Activated naive CD4-positive, alpha-beta T cell treated with anti-CD3 and anti-CD28 coated beads, Interleukin-2, amount 50 U/mL, for 72 hours (primary cell): Measurements from ENCODE around the gene OTX1. TPM values are rescaled to one million over a fixed set of nuclear protein-coding genes. Genes with fewer than 3 reads are reported as not detected.
A peak's percentile ranks its signal among the peaks of the same experiment; 100 is the strongest.
"Not testable (repeated sequence)": the region's sequence is repeated elsewhere in the genome, so short reads cannot be mapped to it uniquely, and the experiment has no call there.

Experiments used
- ATAC-seq, 2 donors: fragments of 150-1000 bp; cut with Tn5 transposase; 2 replicates each; pipeline ENCODE4 v1.10.0; 2021; ENCODE audit warnings: mild to moderate bottlenecking in 2 of 2, moderate library complexity in 2 of 2
- DNase-seq, 2 donors: peaks; one replicate each; pipeline ENCODE4 v3.0.0; 2021 to 2022; ENCODE audit warnings: low spot score in 2 of 2
- H3K27ac Mint-ChIP-seq, 2 donors: one replicate each; pipeline ENCODE4 v1.8.0; 2022; ENCODE audit warnings: mild to moderate bottlenecking in 2 of 2, mixed read lengths in 2 of 2
- H3K36me3 Mint-ChIP-seq, 2 donors: one replicate each; pipeline ENCODE4 v1.8.0; 2022; ENCODE audit warnings: mixed read lengths in 2 of 2
- H3K9me3 Mint-ChIP-seq, 2 donors: one replicate each; pipeline ENCODE4 v1.8.0; 2022; ENCODE audit warnings: mixed read lengths in 2 of 2
- total RNA-seq, 2 donors: library from RNA; stranded (reverse); gene quantifications; one replicate each; pipeline ENCODE4 v1.2.3, GENCODE V29; 2022

OTX1 gene
- total RNA-seq, 2 donors from 2014 or later = not detected

- no peak for ATAC-seq
- no peak overlapping the region for H3K27ac Mint-ChIP-seq
- H3K36me3 Mint-ChIP-seq = no peaks in the 10 kb centered on the region
- H3K9me3 Mint-ChIP-seq = no peaks in the 10 kb centered on the region
- DNase-seq = no peak
Observed at GRCh38 chr2:63071664-63072063, 21.0 kb downstream of the OTX1 start.

GRCh38 chr2:63073994-63074393, 23.4 kb downstream of the OTX1 start:
- Mint-ChIP-seq H3K9me3 (no peaks in the 10 kb centered on the region), H3K36me3 (no peaks in the 10 kb centered on the region), H3K27ac (no peak overlapping the region)
- ATAC-seq (no peak), DNase-seq (no peak)

GRCh38 chr2:63074399-63074798, 23.8 kb downstream of the OTX1 start:
- not testable (repeated sequence) for ATAC-seq, DNase-seq, H3K9me3 Mint-ChIP-seq, H3K27ac Mint-ChIP-seq, H3K36me3 Mint-ChIP-seq

GRCh38 chr2:63078852-63079606, 28.4 kb downstream of the OTX1 start:
- no peak overlapping the region for H3K27ac Mint-ChIP-seq
- H3K9me3 Mint-ChIP-seq = no peaks in the 10 kb centered on the region
- ATAC-seq (no peak), DNase-seq (peak in 1 of 2 donors; percentile 7)
- no peaks in the 10 kb centered on the region for H3K36me3 Mint-ChIP-seq

GRCh38 chr2:63081404-63081803, 30.8 kb downstream of the OTX1 start:
- H3K36me3 Mint-ChIP-seq = no peaks in the 10 kb centered on the region
- H3K9me3 Mint-ChIP-seq = no peaks in the 10 kb centered on the region
- DNase-seq = no peak
- ATAC-seq = no peak
- H3K27ac Mint-ChIP-seq = no peak overlapping the region

GRCh38 chr2:63086687-63087086, 36.1 kb downstream of the OTX1 start:
- Mint-ChIP-seq H3K27ac (no peak overlapping the region), H3K36me3 (no peaks in the 10 kb centered on the region), H3K9me3 (no peaks in the 10 kb centered on the region)
- no peak for DNase-seq
- ATAC-seq = no peak

GRCh38 chr2:63092401-63092800, 41.8 kb downstream of the OTX1 start:
- DNase-seq = no peak
- no peak overlapping the region for H3K27ac Mint-ChIP-seq
- peaks cover 0 to 3% of the 10 kb centered on the region in 2 donors for H3K9me3 Mint-ChIP-seq

GRCh38 chr2:63092857-63093256, 42.2 kb downstream of the OTX1 start:
- H3K9me3 Mint-ChIP-seq = peaks cover 0 to 3% of the 10 kb centered on the region in 2 donors
- no peak for DNase-seq
- no peak overlapping the region for H3K27ac Mint-ChIP-seq
- ATAC-seq = no peak
- no peaks in the 10 kb centered on the region for H3K36me3 Mint-ChIP-seq

More at GRCh38 chr2:63092401-63092800, 41.8 kb downstream of the OTX1 start:
- ATAC-seq = no peak
- no peaks in the 10 kb centered on the region for H3K36me3 Mint-ChIP-seq

GRCh38 chr2:63093502-63093901, 42.9 kb downstream of the OTX1 start:
- no peaks in the 10 kb centered on the region for H3K36me3 Mint-ChIP-seq
- peaks cover 0 to 3% of the 10 kb centered on the region in 2 donors for H3K9me3 Mint-ChIP-seq
- H3K27ac Mint-ChIP-seq = no peak overlapping the region
- ATAC-seq = no peak
- no peak for DNase-seq

GRCh38 chr2:63096491-63096890, 45.9 kb downstream of the OTX1 start:
- Mint-ChIP-seq H3K36me3 (no peaks in the 10 kb centered on the region), H3K27ac (no peak overlapping the region), H3K9me3 (peaks cover 0 to 8% of the 10 kb centered on the region in 2 donors)
- DNase-seq = no peak
- no peak for ATAC-seq

- ATAC-seq (no peak), DNase-seq (no peak)
- Mint-ChIP-seq H3K27ac (no peak overlapping the region), H3K9me3 (peaks cover 9 to 16% of the 10 kb centered on the region in 2 donors), H3K36me3 (peaks cover 0 to 9% of the 10 kb centered on the region in 2 donors)
Observed at GRCh38 chr2:63099032-63099431, 48.4 kb downstream of the OTX1 start.

- DNase-seq = no peak
- H3K27ac Mint-ChIP-seq = no peak overlapping the region
- peaks cover 18 to 31% of the 10 kb centered on the region in 2 donors for H3K9me3 Mint-ChIP-seq
- ATAC-seq = no peak
- H3K36me3 Mint-ChIP-seq = peaks cover 0 to 29% of the 10 kb centered on the region in 2 donors
Observed at GRCh38 chr2:63101954-63102353, 51.3 kb downstream of the OTX1 start.

- DNase-seq (no peak), ATAC-seq (no peak)
- Mint-ChIP-seq H3K36me3 (peaks cover 0 to 29% of the 10 kb centered on the region in 2 donors), H3K9me3 (peaks cover 21 to 36% of the 10 kb centered on the region in 2 donors), H3K27ac (no peak overlapping the region)
Observed at GRCh38 chr2:63104482-63104881, 53.9 kb downstream of the OTX1 start.
